KOPT-K1 (cell line): ENCODE data around the gene BHLHA15.

ENCODE experiments used
- H3K27ac ChIP-seq: fragments of 200-600 bp; sonication (generic); 2 replicates; pipeline ENCODE4 v1.5.1; 2016; ENCODE audit warnings: antibody characterized with exemption, mild to moderate bottlenecking, low read depth, low read length; ENCODE audit not compliant: poor library complexity, severe bottlenecking
- H3K36me3 ChIP-seq: fragments of 200-600 bp; sonication (generic); 2 replicates; pipeline ENCODE4 v1.5.1; 2017; ENCODE audit warnings: antibody characterized with exemption, mild to moderate bottlenecking, low read length, moderate library complexity; ENCODE audit not compliant: insufficient read depth
- H3K9me3 ChIP-seq: fragments of 200-600 bp; sonication (generic); 2 replicates; pipeline ENCODE4 v1.5.1; 2017; ENCODE audit warnings: antibody characterized with exemption, low read length, mild to moderate bottlenecking; ENCODE audit not compliant: insufficient read depth, poor library complexity, severe bottlenecking

Gene BHLHA15

DNA sequence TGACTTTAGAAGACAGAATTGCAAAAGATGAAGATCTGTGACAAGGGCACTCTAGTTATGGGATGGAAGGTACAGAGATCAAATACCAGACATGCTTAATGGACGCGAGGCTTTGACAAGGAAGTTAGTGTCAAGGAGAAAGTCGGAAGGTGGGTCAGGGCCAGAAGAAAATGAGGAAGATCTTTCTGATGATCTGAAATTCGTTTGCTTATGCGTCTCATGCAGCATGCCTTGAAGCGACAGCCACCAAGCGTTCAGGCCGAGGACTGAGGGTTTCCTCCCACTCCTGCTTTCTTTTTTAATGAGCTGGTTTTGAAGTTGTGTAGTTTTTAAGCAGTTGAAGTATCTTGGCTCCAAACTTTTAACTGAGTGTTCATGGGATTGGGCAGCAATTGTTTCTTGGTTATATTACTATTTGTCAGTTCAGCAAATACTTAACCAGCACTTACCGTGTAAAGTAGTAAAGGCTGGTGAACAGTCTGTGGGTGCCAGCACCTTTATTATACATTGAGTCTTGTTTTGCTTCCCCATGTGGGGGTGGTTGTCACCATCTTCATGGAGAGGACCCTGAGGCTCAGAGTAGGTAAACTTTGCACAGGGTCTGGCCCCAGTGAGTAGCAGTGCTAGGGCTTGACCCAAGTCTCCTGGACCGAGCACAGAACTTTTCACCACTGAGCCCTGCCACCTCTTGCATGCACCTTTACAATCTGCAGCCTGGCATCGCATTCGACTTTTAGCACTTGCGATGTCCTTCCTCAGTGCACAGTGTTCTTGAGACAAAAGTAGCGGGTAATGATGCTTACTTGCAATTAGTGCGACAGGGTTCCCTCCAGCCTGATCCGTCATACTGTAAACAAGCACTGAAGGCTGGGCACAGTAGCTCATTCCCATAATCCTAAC, 14.3 kb upstream of the BHLHA15 start:
- H3K27ac ChIP-seq = no peak overlapping the region
- peaks cover 43% of the 10 kb centered on the region for H3K36me3 ChIP-seq
- H3K9me3 ChIP-seq = no peaks in the 10 kb centered on the region

DNA sequence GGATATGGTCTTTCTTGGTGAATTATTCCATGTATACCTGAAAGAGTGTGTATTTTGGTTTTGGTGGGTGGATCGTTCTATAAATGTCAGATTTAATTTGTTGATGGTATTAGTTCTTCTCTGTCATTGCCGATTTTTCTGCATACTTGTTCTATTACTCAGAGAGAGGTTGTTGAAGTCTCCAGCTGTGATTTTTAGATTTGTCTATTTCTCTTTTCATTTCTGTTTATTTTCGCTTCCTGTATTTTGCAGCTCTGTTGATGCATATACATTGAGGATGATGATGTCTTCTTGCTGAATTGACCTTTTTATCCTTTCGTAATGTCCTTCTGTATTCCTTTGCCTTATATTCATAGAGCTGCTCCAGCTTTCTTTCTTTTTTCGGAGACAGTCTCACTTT, 12.1 kb upstream of the BHLHA15 start:
- no peaks in the 10 kb centered on the region for H3K9me3 ChIP-seq
- no peak overlapping the region for H3K27ac ChIP-seq
- peaks cover 27% of the 10 kb centered on the region; the same call in 1 of the 2 replicates for H3K36me3 ChIP-seq

DNA sequence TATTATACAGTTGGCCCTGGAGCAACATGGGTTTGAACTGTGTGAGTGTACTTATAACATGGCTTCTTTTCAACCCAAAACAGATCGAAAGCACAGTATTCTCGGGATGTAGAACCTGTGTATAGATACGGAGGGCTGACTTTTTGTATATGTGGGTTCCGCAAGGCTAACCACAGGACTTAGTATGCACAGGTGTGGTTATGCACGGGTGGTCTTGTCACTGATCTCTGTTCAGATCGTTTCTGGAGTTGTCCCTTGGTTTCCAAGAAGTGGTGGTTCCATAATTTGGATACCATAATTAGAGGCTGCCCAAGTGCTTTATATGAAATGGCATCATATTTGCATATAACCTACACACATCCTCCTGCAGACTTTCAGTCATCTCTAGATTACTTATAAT, 10.9 kb upstream of the BHLHA15 start:
- Histone ChIP-seq H3K36me3 (peaks cover 27% of the 10 kb centered on the region), H3K27ac (no peak overlapping the region), H3K9me3 (no peaks in the 10 kb centered on the region)

DNA sequence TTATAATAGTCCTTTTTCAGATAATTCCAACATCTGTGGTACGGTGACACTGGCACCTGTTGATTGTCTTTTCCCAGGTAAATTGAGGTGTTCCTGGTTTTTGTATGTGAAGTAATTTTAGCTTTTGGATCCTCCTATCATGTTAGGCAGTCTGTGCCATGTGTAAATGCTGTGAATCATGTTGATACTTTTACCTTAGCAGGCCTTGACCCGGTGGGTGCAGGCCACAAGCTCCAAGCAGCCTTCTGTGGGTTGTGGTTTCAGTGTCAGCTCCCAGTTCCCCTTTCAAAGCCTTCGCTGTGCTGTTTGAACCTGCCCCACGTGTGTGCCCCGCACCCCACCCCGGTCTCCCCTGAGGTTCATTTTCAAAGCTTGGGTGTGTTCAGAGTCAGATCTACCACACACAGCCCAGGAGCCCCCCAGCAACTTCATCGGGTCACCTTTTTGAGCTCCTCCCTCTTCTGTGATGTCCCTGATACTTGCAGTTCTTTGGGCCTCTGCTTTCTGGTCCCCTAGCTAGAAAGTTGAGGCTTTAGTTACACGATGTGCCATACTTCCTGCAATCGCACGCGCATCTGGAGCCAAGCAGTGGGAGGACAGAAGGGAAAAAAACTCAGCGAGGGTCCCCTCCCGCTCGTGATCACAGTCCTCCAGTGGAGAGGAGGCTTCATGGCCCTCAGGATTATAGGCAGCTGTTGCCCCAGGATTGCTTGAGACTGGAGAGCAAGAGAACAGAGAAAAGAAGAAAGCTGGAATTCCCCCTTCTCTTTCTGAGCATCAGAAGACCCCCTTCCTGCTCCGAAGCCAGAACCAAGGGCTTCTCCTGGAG, 8.7 kb upstream of the BHLHA15 start:
- Histone ChIP-seq H3K27ac (no peak overlapping the region), H3K9me3 (no peaks in the 10 kb centered on the region)

DNA sequence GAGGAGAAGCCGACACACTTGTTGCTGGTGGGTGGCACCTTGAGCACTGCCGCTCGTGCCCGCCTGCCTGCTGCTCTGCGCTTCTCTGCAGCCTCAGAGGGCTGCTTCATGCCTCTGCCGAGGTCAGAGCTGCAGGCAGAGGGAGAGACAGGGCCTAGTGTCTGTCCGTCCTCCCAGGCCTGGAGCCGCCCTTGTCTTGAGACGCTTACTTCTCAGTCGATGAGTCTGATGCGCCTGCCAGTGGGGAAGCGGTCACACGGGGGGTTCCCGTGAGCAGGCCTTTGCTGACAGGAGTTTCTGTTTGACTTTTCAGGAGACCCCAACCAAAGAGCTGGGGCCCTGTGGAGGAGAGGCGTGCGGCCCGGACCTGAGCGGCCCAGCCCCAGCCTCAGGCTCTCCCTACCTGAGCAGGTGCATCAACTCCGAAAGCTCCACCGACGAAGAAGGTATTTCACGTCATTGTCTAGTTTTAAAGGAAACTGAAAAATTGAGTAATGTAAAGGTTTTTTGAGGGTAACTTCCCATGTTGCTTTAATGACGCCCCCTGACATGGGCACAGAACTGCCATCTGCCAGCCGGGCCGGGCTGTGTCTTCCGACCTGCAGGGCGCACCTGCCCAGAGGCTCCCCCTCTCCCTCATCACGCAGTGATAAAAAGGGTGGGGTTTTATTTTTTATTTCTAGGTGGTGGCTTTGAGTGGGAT, 7.8 kb upstream of the BHLHA15 start:
- peaks cover 48% of the 10 kb centered on the region for H3K36me3 ChIP-seq
- no peaks in the 10 kb centered on the region for H3K9me3 ChIP-seq
- H3K27ac ChIP-seq = no peak overlapping the region

More for the DNA sequence above, 8.7 kb upstream of the BHLHA15 start:
- H3K36me3 ChIP-seq = peaks cover 43% of the 10 kb centered on the region

DNA sequence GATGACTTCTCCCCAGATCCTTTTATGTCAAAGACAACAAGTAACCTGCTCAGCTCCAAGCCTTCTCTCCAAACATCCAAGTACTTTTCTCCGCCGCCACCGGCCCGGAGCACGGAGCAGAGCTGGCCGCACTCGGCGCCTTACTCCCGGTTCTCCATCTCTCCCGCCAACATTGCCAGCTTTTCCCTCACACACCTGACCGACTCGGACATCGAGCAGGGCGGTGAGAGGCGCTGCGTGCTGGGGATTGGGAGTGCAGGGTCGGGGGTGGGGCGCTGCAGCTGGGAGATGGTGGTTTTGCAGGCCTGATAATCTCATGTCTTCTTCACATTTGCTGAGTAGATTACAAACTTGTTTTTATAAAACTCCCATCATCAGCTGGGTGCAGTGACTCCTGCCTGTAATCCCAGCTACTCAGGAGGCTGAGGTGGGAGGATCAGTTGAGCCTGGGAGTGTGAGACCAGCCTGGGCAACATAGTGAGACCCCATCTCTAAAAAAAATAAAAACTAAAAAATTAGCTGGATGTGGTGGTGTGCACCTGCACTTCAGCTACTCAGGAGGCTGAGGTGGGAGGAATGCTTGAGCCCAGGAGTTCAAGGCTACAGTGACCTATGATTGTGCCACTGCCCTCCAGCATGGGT, 7.2 kb upstream of the BHLHA15 start:
- Histone ChIP-seq H3K9me3 (no peaks in the 10 kb centered on the region), H3K27ac (no peak overlapping the region), H3K36me3 (peaks cover 50% of the 10 kb centered on the region)

DNA sequence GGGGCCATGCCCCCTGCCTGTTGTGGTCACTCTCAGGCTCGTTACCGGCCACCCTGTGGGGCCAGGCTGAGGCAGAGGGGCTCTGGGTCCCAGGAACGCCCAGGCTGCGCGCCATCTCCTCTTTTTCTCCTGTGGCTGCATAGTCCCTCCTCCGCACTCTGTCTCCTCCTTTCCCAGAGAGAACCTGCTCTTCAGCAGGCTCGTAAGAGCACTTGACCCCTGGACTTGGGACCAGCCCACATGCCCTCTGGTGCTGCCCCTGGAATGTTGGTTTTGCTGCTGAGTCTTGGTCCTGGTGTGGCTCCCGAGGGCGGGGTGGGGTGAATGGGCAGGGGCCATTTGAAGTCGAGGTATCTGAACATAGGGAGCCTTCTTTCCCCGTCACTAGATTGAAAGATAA, 6.6 kb upstream of the BHLHA15 start:
- Histone ChIP-seq H3K27ac (no peak overlapping the region), H3K9me3 (no peaks in the 10 kb centered on the region), H3K36me3 (peaks cover 50% of the 10 kb centered on the region)

DNA sequence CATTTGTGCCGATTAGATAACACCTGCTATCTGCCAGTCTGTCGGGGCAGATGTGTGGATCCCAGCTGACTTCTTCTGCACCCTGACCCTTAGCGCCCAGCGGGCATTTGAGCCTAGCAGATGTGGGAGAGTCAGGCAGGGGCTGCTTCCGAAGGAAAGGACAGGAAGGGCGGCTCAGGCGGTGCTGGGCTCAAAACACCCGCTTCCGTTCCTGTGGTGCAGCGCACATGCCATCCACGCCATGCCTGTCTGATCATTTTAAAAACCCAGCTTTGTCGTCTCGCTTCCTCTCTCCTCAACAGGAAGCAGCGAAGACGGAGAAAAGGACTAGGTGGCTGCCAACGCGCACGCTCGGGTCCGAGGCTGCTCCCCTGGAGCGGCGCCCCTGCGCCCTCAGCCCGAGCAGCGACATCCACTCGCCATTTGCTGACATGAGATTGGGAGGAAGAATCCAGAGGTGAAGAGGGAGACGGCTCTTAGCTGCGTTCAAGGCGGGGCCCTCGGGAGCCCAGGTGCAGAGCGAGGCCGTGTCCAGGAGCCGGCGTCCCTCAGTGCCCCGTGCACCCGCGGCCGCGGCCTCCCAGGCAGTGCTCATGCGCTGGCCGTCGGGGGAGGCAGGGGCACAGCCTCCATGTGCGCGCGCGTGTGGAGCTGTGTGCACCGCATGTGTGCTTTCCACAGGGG, 5.9 kb upstream of the BHLHA15 start:
- peaks cover 50% of the 10 kb centered on the region for H3K36me3 ChIP-seq
- no peaks in the 10 kb centered on the region for H3K9me3 ChIP-seq
- no peak overlapping the region for H3K27ac ChIP-seq

DNA sequence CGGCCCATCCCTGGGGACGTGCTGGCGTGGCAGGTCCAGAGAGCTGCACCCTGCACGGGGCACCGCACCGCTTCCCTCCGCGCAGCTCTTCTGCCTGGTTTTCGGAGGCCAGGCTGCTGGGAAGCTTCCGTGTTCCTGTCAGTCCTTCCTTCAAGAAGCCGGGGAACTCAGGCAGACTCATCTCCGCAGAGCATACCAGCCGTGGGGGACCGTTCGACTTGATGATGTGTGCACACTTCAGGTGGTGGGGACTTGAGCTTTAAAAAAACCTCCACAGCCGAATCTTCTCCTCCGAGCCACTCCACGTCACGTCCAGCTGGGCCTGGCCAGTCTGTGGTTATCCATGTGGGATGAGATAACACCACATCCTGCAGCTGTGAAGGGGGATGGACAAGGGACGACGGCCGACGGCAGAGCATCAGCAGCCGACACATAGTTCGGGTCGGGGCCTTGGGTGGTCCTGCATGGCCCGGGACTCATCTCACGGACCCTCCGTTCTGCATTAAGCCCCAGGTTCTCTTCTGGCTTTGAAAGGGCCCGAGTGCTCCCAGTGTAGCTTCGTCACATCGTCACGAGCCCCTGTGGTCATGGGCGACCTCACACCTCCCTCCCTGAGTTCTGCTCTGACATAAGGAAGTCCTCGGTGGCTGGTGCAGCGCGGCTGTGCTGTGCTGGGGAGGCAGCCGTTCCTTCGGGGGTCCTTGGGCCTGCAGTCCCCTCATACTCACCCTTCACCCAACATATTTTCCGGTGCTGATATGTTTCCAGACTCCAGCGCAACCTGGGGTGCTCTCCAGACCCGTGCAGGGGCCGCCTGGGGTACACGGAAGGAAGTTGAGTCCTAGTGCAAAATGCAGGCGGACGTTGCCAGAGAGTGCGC, 4.5 kb upstream of the BHLHA15 start:
- H3K36me3 ChIP-seq = peaks cover 50% of the 10 kb centered on the region
- no peaks in the 10 kb centered on the region for H3K9me3 ChIP-seq
- no peak overlapping the region for H3K27ac ChIP-seq

DNA sequence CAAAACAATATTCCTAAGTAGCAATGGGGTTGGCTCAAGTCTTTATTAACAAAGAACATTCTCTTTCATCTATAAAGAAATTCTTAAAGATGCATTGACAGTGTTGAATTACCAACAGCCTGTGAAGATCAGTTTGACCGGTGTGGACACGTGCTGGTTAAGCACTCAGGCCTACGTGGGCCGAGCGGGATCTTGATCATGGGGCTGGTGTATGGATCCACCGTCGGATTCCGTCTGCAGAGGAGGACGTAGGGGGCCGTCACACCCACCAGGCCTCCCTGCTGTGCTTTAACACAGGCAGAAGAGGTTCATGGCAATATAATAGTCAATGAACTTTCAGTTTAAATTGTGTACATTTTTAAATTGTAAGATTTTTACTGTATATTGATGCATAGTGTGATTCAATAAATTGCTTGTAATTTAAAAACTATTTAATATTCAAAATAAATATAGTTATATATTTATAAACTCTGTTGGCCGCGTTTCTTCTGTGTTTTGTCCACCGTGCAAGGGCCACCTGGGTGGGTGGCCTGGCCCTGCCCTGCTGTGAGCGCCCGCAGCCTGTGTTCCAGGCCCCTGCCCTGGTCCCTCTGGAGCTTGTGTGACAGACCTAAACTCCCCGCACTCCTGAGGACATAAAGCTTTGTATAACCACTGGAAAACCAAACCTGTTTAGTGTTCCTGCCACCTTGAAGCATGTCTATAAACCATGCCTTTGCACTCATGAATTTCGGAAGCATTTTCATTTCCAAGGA, 1.9 kb upstream of the BHLHA15 start:
- no peak overlapping the region for H3K27ac ChIP-seq
- H3K36me3 ChIP-seq = peaks cover 42% of the 10 kb centered on the region
- H3K9me3 ChIP-seq = no peaks in the 10 kb centered on the region

DNA sequence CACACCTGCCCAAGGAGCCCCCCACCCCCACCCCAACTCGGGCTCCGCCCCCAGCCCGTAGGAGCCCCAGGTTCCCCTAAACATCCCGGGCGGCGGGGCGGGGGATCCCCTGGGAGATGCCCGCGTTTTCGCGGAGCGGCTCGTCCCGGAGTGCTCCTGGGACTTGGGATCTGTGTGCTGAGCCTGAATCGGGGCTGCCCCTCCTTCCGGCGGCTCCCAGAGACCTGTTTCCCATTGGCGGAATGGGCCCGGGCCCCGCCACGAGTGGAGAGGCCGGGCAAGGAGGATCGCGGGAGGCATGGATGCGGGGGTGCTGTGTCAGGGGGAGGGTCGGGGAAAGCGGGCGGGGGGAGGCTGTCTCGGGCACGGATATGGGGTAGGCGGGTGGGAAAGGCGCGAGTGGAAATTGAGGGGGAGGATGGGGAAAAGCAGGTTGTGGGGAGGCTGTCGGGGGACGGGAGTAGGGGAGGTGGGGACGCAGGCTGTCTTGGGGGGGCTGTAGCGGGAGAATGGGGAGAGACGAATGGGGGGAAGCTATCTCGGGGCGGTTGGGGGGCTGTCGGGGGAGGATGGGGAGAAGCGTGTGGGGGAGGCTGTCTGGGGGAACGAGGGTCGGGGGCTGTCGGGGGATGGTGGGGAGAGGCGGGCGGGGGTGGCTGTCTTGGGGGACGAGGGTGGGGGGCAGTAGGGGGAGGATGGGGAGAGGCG, 572 bp upstream of the BHLHA15 start:
- no peak overlapping the region for H3K27ac ChIP-seq
- peaks cover 29% of the 10 kb centered on the region for H3K36me3 ChIP-seq
- H3K9me3 ChIP-seq = no peaks in the 10 kb centered on the region

DNA sequence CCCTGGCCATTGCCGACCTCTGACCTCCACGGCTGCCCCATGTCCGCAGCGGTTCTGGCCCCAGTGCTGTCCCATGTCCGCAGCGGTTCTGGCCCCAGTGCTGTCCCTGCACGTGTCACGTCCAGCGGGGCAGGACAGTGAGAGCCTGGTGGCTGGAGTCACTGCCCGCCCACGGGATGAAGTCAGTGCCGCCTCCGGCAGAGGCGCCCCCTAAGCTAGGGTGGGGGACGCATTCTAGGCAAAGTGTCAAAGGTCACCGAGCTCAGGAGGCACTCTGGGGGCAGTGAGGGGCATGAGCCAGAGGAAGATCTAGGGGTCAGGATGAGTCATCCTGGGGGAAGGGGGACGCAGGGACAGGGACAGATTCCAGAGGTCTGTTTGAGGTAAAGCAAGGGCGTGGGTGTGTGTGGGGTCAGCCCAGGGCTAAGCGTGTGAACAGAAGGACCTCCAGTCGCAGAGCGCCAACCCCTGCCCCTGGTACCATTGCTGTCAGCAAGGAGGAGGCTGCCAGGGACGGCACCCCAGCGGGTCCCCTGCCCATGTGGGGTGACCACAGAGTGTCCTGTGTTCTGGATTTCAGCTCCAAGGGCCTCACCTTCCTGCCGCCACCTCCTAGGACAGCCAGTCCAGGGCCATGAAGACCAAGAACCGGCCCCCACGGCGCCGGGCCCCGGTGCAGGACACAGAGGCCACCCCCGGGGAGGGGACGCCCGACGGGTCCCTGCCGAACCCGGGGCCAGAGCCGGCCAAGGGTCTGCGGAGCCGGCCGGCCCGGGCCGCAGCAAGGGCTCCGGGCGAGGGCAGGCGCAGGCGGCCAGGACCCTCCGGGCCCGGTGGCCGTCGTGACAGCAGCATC, 665 bp downstream of the BHLHA15 start:
- no peak overlapping the region for H3K27ac ChIP-seq

More for the DNA sequence above, 665 bp downstream of the BHLHA15 start:
- Histone ChIP-seq H3K9me3 (no peaks in the 10 kb centered on the region), H3K36me3 (peaks cover 19% of the 10 kb centered on the region; the same call in 1 of the 2 replicates)
